ENCODE data around the gene MYO10. TPM values are rescaled to one million over a fixed set of nuclear protein-coding genes. Genes with fewer than 3 reads are reported as not detected.

The MYO10 gene
- total and polyA plus RNA-seq, 2 of the 8 experiments (the other 6 are each of a cell fraction or from before 2014, with no cell fraction given) = 21.5 to 107 TPM

DNA sequence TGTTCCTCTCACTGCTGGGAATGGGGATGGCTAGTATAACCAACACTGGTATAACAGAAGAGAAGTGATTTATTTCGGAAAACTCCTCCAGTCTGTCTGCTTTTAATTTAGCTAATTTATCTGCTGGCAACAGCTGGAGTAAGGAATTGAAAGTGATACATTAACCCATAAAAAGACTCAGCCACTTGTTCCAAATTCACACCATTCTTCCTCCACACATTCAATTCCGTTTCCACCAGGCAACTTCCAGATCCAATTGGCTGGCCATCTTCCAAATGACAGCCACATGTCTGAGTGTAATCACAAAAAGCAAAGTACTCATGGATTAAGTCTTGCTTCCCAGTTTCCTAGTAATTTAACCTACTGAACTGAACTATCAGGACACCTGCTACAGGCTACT is 242.2 kb downstream of the MYO10 start:
- no peak overlapping the region for H3K27ac ChIP-seq (ENCODE audit: low read depth, low read length)
- H3K36me3 ChIP-seq (ENCODE audit: control insufficient read depth in 2 of 4, insufficient read depth in 4 of 4, low read length in 3 of 4) = peaks cover 24 to 92% (median 50%) of the 10 kb centered on the region in 4 experiments
- H3K4ac ChIP-seq (replicated peaks; ENCODE audit: insufficient read length, low read depth, low read length) = no peak overlapping the region
- no peak for FAIRE-seq
- 0 out of 7 replicates have a peak, but pooled peaks cover 0 to 2% (median 0%) of the 10 kb centered on the region in 4 experiments for H3K4me1 ChIP-seq (replicated peaks in 1 of 4; ENCODE audit: control insufficient read depth in 3 of 4, insufficient read depth in 4 of 4, low read length in 3 of 4)
- no peak overlapping the region for H3K4me2 ChIP-seq (ENCODE audit: insufficient read depth in 1 of 2, low read depth in 2 of 2, low read length in 2 of 2)
- H2BK120ac ChIP-seq (replicated peaks; ENCODE audit: low read depth, low read length) = no peak overlapping the region
- no peak overlapping the region for H4K8ac ChIP-seq (ENCODE audit: extremely low read depth, insufficient read depth, low read length)
- no peak overlapping the region for H3K23ac ChIP-seq (ENCODE audit: insufficient read length)
- H2BK12ac ChIP-seq (ENCODE audit: low read depth, low read length) = no peak overlapping the region
- no peak overlapping the region for H2BK5ac ChIP-seq (ENCODE audit: low read depth, low read length)
- H2AK5ac ChIP-seq (ENCODE audit: low read depth, low read length) = no peak overlapping the region
- ChIA-PET POLR2A (ENCODE audit: partially characterized antibody) (interaction anchor here (1.4 kb wide), 1 partner anchor 19 kb away, joined by 4 read pairs; no protein-coding TSS in a partner anchor), CTCF (ENCODE audit: partially characterized antibody) (interaction anchor here (0.6 to 0.8 kb wide), 3 partner anchors 15 to 495 kb away, joined by 3 read pairs; no protein-coding TSS in a partner anchor)
- H3K18ac ChIP-seq (ENCODE audit: extremely low read depth, low read length) = no peak overlapping the region
- peaks cover 0 to 2% of the 10 kb centered on the region in 2 experiments for H4K20me1 ChIP-seq (replicated peaks in 1 of 2; ENCODE audit: control insufficient read depth in 1 of 2, insufficient read depth in 2 of 2, low read length in 2 of 2)
- peaks cover 2% of the 10 kb centered on the region; the same call in 1 of the 2 replicates for H3K79me1 ChIP-seq (ENCODE audit: low read depth, low read length)
- 94 to 100% methylated on average over 1 to 2 of the region's 2 CpGs for WGBS, 2 experiments (ENCODE audit: extremely low coverage in 1 of 2, insufficient coverage in 1 of 2, insufficient read length in 1 of 2, insufficient replicate concordance in 2 of 2, low coverage in 1 of 2, low lambda C conversion rate in 2 of 2, missing lambda C conversion rate in 1 of 2)
- no peak overlapping the region for H2BK15ac ChIP-seq (ENCODE audit: low read length)
- no peaks in the 10 kb centered on the region for H3K27me3 ChIP-seq (replicated peaks in 1 of 4; ENCODE audit: control insufficient read depth in 3 of 4, extremely low read depth in 1 of 4, insufficient read depth in 3 of 4, low read length in 3 of 4)
- H4K91ac ChIP-seq (replicated peaks; ENCODE audit: insufficient read length, low read length) = no peak overlapping the region
- no peak overlapping the region for H2AFZ ChIP-seq (ENCODE audit: low read length)
- H3K56ac ChIP-seq (replicated peaks; ENCODE audit: insufficient read length, low read depth, low read length) = no peak overlapping the region
- no peak overlapping the region for H3K14ac ChIP-seq (ENCODE audit: insufficient read length)
- no peak overlapping the region for H2BK20ac ChIP-seq (ENCODE audit: low read length)
- H3K4me3 ChIP-seq (ENCODE audit: extremely low read depth in 1 of 4, insufficient read depth in 2 of 4, low read depth in 3 of 4, low read length in 4 of 4) = no peak overlapping the region
- H3K23me2 ChIP-seq (ENCODE audit: low read depth, low read length) = no peaks in the 10 kb centered on the region
- no peaks in the 10 kb centered on the region for H3K9me3 ChIP-seq (ENCODE audit: insufficient read depth in 2 of 2, low read depth in 1 of 2, low read length in 1 of 2)
- H4K5ac ChIP-seq (ENCODE audit: insufficient read length, low read depth, low read length) = no peak overlapping the region
- H3K79me2 ChIP-seq (ENCODE audit: control insufficient read depth in 1 of 2, insufficient read depth in 2 of 2, low read length in 2 of 2) = peaks cover under 1 to 53% of the 10 kb centered on the region in 2 experiments
- no peak overlapping the region for H3K9ac ChIP-seq (replicated peaks in 1 of 4; ENCODE audit: extremely low read depth in 1 of 4, low read depth in 3 of 4, low read length in 3 of 4)
- DNase-seq (ENCODE audit: low read depth in 1 of 2, low spot score in 2 of 2) = no peak
- no peak for TF ChIP-seq NRF1 (IDR thresholded peaks at IDR 0.05; ENCODE audit: low read depth, low read length)
- no peak for TF ChIP-seq CTCF (IDR thresholded peaks at IDR 0.05; ENCODE audit: control extremely low read depth in 1 of 3, insufficient read depth in 1 of 3, low read depth in 1 of 3, low read length in 3 of 3)
- TF ChIP-seq TAF7 (optimal IDR thresholded peaks at IDR 0.05; ENCODE audit: borderline replicate concordance, low read depth, low read length) = no peak
- TF ChIP-seq NANOG (IDR thresholded peaks at IDR 0.05; ENCODE audit: insufficient read depth, low read depth, low read length, poor library complexity, severe bottlenecking) = no peak
- TF ChIP-seq SIRT6 (IDR thresholded peaks at IDR 0.05; ENCODE audit: low read length) = no peak
- no peak for TF ChIP-seq SP1 (IDR thresholded peaks at IDR 0.05; ENCODE audit: low read depth, low read length)
- TF ChIP-seq BACH1 (IDR thresholded peaks at IDR 0.05; ENCODE audit: low read length) = no peak
- TF ChIP-seq JUN (IDR thresholded peaks at IDR 0.05; ENCODE audit: low read depth, low read length) = no peak
- no peak for TF ChIP-seq SAP30 (IDR thresholded peaks at IDR 0.05; ENCODE audit: insufficient read depth, insufficient replicate concordance, low read length)
- no peak for TF ChIP-seq POLR2AphosphoS5 (IDR thresholded peaks at IDR 0.05; ENCODE audit: low read depth, low read length)
- no peak for TF ChIP-seq CHD2 (IDR thresholded peaks at IDR 0.05; ENCODE audit: low read length)
- no peak for TF ChIP-seq CEBPB (IDR thresholded peaks at IDR 0.05; ENCODE audit: low read depth, low read length)
- TF ChIP-seq CHD1 (IDR thresholded peaks at IDR 0.05; ENCODE audit: low read depth, low read length) = no peak
